Glomerular visceral epithelial cell (primary cell): ENCODE measurements around the gene GLCE.

Experiments
- DNase-seq: peaks from one replicate; pipeline ENCODE4 v3.0.0-alpha.2; 2016; ENCODE audit errors: extremely low spot score

Gene GLCE

GRCh38 chr15:69206079-69206478 lies 45.6 kb downstream of the GLCE start:
- no peak for DNase-seq

- no peak for DNase-seq
Measured at GRCh38 chr15:69209661-69210060, 49.2 kb downstream of the GLCE start.

- no peak for DNase-seq
Measured at GRCh38 chr15:69210574-69210973, 50.1 kb downstream of the GLCE start.

- DNase-seq = no peak
Measured at GRCh38 chr15:69213786-69214185, 53.4 kb downstream of the GLCE start.

- no peak for DNase-seq
Measured at GRCh38 chr15:69215314-69216035, 55.0 kb downstream of the GLCE start.

- DNase-seq = no peak
Measured at GRCh38 chr15:69217381-69217780, 56.9 kb downstream of the GLCE start.

GRCh38 chr15:69219690-69220089 lies 59.3 kb downstream of the GLCE start:
- DNase-seq = no peak

- DNase-seq = no peak
Measured at GRCh38 chr15:69222002-69222474, 61.6 kb downstream of the GLCE start.

GRCh38 chr15:69223083-69223813 lies 62.8 kb downstream of the GLCE start:
- DNase-seq = no peak

- no peak for DNase-seq
Measured at GRCh38 chr15:69224383-69224782, 63.9 kb downstream of the GLCE start.

GRCh38 chr15:69225355-69226022 lies 65.1 kb downstream of the GLCE start:
- DNase-seq = peak; percentile 26

GRCh38 chr15:69226023-69226355 lies 65.6 kb downstream of the GLCE start:
- DNase-seq = no peak

GRCh38 chr15:69232144-69232543 lies 71.7 kb downstream of the GLCE start:
- no peak for DNase-seq

GRCh38 chr15:69232765-69233164 lies 72.3 kb downstream of the GLCE start:
- DNase-seq = no peak

- no peak for DNase-seq
Measured at GRCh38 chr15:69234676-69235075, 74.2 kb downstream of the GLCE start.

GRCh38 chr15:69236505-69236904 lies 76.1 kb downstream of the GLCE start:
- no peak for DNase-seq

- no peak for DNase-seq
Measured at GRCh38 chr15:69237718-69238117, 77.3 kb downstream of the GLCE start.

GRCh38 chr15:69244798-69245197 lies 84.4 kb downstream of the GLCE start:
- no peak for DNase-seq

GRCh38 chr15:69253156-69253555 lies 92.7 kb downstream of the GLCE start:
- peak; percentile 68 for DNase-seq

GRCh38 chr15:69265347-69265955 lies 105.0 kb downstream of the GLCE start:
- peak; percentile 22 for DNase-seq

GRCh38 chr15:69271217-69271616 lies 110.8 kb downstream of the GLCE start:
- DNase-seq = no peak

- no peak for DNase-seq
Measured at GRCh38 chr15:69272139-69272538, 111.7 kb downstream of the GLCE start.
